ENCODE results near the gene ADIPOQ.

DNA sequence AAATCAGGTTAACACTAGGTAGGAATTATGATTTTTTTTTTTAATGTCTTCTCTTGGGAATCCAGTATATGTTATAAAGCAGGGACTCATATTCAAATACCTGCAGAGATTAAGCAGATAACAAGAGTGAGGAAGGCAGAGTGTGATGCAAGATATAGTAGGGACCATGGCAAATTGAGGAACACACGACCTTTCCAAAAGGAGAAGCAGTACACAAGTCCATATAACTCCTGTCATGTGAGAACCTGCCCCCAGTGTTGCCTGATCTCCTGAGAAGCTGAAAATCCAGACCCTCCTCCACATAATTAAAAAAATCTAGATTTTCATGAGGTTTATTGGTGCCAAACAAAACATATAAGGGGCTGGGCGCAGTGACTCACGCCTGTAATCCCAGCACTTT is 39.8 kb upstream of the ADIPOQ start:
- TF ChIP-seq EZH2 (IDR thresholded peaks at IDR 0.05) (no peak), POLR2AphosphoS5 (IDR thresholded peaks at IDR 0.05; ENCODE audit: borderline replicate concordance, low read depth, low read length) (no peak)

All from SK-N-MC (cell line).